ENCODE data around the gene XKR7. TPM values are rescaled to one million over a fixed set of nuclear protein-coding genes. Genes with fewer than 3 reads are reported as not detected.

Gene XKR7
- total RNA-seq, 1 donor from 2014 or later, result 0.05 TPM

DNA sequence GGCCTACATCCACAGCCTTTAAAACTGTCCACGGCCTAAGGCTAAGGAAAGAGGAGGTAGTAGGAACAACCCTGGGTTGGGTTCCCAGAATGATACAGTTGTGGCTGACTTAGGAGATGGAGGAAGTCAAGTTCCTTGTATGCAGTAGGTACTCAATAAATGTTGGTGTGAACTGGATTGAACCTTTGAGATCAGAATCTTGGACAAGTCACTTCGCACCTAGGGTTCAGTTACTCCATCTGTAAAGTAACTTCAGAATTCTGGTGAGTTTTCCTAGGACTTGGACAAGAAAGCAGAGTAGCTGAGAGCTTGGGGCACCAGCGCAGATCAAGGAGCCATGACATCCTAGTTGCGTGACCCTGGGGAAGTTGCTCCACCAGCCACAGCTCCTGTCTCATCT lies 9.1 kb downstream of the XKR7 start:
- DNase-seq (ENCODE audit: low spot score), result no peak

DNA sequence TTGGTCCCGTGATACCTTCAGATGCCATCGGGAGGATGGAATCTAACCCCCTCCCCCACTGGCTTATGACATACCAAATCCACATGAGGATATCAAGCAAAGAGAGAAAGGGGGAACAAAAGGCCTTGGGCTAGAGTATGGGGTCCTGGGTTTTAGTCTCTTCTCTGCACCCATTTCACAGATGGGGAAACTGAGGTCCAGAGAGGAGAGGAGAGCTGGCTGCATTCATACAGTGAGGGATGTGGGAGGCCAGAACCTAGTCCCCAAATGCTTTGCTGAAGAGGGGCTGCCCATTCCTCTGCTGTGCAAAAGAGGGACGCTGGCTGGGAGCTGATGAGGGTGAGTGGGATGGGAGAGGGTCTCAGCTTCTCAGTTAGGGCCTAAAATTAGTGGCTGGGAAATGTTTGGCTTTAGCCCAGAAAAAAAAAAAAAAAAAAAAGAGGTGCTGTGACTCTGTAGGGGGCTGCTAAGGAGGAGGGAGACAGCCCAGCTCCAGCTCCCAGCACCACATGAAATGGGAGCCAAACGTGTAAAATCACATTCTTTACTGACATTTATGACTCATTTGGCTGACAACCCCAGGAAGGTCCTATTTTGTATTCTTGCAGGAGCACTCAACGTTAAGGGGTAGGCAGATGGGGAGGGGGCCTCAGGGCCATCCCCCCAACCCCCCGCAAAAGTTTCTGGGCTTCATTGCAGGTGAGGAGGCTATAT lies 11.9 kb downstream of the XKR7 start:
- no peak for DNase-seq (ENCODE audit: low spot score)

DNA sequence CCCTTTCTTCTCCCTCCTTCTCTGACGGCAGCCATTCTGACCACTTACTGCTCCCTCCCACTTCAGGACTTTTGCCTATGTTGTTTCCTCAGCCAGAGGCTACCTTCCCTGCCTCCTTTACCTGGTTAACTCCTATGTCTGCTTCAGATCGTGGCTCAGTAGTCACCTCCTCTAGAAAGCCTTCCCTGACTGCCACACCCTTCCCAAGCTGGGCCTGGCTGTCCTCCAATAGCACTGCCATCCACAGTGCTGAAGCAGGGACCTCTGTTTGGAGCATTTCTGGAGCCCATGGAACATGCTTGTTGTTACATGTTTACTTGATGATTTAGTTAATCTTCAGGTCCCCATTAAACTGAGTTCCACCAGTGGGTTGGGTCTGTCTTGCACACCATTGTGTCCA lies 13.8 kb downstream of the XKR7 start:
- DNase-seq (ENCODE audit: low spot score), result no peak

DNA sequence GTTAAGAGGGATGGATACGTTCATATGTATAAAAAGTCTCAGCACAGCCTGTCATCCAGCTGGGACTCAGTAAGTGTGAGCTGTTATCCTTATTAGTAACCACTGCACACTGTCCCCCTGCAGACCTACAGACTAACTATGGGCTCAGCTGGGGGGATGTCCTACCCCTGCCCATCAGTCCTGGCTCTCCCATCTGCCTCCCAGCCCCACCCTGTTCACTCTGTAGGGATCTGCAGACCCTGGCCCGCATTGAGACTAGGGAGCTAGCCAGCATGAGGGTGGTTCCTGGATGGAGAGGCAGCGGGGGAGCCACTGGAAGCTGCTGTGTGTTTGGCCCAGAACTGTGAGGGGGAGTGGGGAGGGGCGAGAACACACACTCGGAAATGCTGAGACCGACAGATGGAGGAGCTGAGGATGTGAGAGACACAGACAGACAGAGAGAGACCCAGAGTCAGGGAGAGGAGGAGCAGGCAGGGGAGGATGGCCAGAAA lies 17.1 kb downstream of the XKR7 start:
- no peak for DNase-seq (ENCODE audit: low spot score)

DNA sequence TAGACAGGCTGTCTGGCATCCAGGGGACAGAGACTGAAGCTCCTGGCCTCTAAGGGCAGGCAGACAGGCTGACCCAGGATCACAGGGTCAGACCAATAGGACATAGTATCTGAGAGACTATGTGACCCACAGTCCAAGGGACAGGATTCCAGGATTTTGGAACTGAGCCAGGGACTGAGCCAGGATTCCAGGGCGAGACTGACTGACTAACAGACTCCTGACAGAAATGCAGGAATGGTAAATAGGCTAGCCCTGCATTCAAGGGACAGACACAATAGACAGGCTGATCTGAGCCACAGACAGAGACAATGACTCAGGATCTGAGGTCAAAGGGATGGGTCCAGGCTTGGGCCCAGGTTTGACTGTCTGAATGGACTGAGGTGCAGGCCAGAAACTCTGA lies 19.8 kb downstream of the XKR7 start:
- DNase-seq (ENCODE audit: low spot score), result no peak

DNA sequence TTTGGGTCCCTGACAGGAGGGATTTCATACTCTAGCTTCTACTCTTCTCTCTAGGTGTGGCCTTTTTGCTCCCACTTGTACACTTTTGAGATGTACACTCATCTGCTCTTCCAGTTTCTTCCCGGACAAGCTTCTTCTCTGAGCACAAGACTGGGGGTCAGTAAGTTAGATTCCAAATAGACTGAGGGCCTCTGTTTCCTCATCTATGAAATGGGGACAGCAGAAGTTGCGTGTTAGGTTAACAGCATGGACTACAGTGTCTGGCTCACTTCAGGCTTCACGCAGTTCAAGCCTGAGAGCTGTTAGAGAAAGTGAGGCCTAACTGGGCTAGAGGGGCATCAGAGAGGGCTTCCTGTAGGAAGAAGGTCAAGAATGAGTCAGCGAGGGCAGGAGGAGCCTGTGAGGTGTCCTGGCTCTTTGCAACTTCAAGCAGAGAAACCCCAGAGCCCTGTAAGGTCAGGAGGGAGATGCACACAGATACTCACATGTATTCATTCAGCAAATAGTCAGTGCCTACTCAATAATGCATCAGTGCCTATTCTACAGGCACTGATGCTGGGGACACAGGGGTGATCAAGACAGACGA lies 20.6 kb downstream of the XKR7 start:
- DNase-seq (ENCODE audit: low spot score), result no peak

DNA sequence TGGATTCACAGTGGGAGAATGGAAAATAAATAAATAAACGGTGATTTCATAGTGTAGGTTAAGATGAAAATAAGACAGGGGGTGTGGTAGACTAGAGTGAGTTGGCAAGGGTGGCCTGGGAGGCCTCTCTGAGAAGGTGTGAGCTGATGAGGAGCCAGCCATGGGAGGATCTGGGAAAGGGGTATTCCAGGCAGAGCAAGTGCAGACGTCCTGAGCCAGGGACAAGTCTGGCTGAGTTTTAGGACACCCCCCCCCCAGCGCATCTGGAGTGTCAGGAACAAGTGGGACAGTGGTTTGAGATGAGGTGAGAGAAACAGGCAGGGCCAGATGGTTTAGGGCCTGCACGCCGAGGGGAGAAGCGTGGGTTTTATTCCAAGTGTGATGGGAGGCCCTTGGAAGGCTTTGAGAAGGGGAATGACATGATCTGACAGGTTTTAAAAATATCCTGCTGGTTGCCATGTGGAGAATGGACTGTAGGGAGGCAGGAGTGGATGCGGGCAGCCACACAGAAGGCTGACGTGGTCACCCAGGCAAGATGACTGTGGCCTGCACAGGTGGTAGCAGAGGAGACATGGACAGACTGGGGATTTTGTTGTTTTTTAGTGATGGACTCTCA lies 21.2 kb downstream of the XKR7 start:
- DNase-seq (ENCODE audit: low spot score), result no peak

DNA sequence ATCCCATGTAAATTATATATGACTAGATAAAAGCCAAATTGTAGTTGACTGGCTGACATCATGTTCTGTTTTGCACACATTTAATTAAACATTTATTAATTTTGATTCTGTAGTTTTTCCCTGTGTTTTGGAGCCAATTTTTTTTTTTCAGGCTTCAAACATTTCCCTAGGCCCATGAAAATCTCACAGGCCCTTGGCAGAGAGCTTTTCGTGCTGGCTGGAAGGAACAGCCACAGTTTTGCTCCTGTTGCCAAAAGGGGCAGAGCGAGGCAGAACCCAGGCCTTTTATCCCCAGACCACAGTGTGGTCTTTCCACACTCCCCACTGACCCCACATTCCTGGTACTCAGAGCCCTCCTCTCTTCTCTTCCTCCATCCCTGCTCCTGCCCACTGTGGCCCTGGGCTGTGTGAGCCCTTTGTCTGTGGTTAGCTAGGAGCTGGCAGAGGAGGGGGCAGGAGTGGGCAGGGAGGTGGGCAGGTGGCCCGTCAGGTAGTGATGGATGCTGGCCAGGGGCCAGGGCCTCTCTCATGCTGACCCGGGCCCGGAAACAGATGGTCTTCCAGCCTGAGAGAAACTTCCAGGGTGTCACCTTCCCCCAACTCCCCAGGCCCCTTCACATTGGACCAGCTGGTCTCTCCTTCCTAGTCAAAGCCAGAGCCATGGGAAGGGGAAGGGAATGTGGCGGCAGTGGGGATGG lies 22.8 kb downstream of the XKR7 start:
- no peak for DNase-seq (ENCODE audit: low spot score)

DNA sequence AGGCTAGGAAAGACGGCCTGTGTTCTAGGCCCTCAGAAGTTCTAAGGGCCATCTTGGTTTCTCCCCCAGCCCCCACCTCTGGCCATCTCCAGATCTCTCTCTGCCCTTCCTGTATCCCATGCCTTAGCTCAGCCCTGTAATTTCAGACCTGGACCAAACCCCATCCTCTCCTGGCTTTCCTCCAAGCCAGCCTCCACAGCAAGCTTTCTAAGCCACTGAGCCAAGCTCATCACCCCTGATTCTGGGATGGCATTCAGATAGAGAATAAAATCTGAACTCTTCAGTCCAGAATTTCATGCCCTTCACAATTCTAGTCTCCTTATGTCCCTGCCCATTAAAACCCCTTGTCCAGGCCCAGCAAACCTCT lies 23.4 kb downstream of the XKR7 start:
- no peak for DNase-seq (ENCODE audit: low spot score)

DNA sequence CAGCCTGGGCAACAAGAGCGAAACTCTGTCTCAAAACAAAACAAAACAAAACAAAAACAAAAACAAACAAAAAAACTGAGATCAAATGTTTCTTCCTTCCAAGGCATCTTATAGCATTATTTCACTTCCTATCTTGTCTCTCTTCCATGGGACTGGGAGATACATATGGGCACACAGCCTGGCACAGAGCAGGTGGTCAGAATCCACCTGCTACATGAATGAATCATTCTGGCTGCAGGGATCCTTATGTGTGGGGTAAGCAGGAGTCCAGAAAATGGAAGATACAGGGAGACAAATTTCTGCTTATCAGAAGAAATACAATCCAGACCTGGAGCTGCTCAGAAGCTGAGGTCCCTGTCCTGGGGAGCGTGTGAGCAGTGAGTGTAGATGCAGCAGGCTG lies 24.1 kb downstream of the XKR7 start:
- DNase-seq (ENCODE audit: low spot score), result no peak

DNA sequence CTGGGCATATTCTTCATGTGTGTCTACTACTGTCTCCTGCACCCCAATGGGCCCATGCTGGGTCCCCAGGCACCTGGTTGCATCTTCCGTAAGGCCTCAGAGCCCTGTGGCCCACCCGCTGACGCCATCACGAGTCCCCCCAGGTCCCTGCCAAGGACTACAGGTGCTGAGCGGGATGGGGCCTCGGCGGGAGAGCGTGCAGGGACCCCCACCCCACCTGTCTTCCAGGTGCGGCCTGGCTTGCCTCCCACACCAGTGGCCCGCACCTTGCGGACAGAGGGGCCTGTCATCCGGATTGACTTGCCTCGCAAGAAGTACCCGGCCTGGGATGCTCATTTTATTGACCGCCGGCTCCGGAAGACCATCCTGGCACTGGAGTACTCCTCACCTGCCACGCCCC lies 29.0 kb downstream of the XKR7 start:
- DNase-seq (ENCODE audit: low spot score), result no peak

DNA sequence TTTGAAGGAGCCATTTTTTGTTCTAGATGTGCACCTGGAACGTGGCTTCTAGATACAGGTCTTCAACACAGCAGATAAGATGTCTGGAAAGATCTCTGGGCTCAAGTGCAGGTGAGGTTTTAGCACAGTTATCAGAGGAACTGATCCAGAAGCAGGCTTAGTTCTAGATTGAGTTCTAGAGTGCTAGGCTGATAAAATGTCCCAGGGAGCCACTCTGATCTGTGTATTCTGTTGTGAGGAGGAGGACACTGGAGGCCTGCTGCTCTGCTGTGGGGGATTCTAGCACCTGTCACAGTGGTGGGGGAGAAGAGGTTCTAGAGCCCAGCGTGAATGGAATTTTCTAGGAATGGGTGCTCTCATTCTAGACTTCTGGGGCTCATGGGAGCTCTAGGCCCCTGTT lies 30.3 kb downstream of the XKR7 start:
- DNase-seq (ENCODE audit: low spot score), result no peak

DNA sequence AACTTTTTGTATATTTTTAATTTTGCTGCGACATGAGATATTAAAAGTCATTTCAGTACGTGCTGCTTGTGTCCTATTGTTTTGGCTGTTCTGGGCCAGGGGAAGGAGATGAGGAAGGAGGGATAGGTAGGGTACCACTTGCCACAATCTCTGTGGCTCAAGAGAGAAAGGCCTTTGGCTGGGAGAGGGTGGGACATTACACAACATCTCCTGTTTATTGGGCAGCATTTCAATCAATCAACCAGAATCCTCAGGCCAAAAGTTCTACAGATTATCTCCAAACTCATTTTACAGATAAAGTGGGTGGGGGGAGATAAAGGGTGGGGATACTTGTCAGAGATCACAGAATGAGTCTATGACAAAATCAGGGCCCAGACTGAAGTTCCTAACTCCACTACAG lies 35.4 kb downstream of the XKR7 start:
- DNase-seq (ENCODE audit: low spot score), result no peak

DNA sequence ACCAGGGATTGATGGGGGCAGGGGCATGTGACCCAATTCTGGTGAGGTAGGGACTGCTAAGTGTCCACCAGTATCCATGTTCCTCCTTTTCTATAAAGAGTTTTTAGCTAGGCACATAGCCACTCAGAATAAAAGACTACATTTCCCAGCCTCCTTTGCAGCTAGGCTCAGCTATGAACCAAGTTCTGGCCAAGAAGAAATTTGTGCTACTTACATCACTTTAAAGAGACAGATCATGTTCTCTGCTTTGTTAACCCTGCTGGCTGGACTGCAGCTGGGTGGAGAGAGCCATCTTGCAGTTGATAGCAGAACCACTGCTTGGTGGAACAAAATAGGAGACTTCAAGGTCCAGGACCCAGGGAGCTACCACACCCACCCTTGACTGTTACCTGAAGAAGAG lies 37.0 kb downstream of the XKR7 start:
- no peak for DNase-seq (ENCODE audit: low spot score)

DNA sequence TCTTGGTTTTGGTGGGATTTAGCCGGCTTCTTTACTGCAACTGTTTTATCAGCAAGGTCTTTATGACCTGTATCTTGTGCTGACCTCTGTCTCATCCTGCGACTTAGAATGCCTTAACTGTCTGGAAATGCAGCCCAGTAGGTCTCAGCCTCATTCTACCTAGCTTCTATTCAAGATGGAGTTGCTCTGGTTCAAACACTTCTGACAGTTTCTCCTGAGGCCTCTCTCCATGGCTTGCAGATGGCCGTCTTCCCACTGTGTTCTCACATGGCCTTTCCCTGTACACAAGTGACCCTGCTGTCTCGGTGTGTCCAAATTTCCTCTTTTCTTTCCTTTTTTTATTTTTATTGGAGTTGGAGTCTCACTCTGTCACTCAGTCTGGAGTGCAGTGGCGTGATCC lies 38.1 kb downstream of the XKR7 start:
- no peak for DNase-seq (ENCODE audit: low spot score)

DNA sequence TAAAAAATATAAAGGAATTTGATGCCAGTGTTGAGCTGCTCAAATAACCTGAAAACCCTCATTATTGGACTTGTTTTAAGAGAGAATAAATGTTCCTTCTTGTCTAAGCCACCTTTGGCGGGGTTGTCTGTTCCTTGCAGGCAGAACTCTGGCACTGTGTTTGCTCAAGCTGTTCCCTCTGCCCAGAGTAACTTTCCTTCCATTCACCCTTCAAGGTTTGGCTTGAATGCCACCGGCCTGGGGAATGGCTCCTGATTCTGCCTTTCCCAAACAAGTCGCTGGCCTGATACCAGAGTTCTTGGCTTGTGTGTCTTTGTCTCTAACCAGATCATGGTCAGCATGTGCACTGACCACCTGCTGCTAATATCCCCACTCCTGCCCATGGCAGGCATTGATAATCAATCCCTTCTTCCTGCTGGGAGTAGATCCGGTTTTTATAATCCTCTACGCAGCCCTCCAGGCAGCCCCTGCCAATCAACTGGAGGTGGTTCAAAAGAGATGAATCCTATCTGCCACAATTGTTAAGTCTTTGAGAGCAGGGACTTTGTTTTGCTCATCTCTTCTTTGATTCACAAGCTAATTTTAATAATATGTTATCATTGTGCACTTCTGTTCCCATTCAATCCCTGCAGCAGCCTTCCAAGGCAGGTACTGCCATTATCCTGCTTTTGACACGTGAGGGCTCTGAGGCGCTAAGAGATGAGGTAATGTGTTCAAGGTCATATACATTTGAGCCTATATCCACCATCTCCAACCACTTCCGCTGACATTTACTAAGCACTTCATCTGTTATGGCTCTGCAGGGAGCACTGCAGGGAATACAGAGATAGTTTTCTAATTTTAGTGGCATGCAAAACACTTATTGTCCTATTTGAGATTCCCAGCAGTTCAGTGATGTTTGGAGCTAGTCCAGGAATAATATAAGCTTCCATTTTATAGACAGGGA lies 39.2 kb downstream of the XKR7 start:
- no peak for DNase-seq (ENCODE audit: low spot score)

DNA sequence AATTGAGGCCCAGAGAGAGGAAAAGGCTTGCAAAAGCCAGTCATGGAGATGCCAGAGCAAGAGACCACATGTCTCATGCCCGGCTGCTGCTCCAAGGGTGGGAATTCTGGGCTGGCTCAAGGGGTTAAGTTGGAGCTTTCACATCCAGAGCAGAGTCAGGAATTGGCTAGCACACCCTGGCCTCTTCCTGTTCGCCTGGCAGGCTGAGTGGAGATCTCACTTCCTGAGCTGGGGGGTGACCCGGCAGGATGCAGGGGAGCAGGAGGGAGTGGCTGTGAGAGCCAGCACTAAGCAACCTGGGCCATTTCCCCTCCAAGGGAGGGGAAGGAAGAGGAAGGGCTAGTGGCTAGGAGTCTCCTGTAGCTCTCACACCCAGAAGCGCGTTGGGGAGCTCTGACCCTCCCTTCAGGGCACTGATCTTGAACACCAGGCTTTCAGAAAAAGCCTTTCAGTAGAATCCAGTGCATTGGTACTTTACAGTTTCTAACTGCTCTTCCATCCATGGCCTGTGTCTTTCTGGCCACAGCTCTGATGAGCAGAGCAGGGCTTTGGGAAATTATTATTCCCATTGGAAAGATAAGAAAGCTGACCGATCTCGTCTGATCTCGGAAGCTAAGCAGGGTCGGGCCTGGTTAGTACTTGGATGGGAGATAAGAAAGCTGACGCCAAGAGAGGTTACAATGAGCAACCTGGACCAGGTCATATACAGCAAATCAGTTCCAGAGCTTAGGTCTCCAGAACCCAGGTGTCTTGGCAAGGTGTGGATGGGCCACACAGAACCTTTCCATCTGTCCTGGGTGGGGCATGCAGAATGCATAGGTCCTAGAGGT lies 40.1 kb downstream of the XKR7 start:
- no peak for DNase-seq (ENCODE audit: low spot score)

DNA sequence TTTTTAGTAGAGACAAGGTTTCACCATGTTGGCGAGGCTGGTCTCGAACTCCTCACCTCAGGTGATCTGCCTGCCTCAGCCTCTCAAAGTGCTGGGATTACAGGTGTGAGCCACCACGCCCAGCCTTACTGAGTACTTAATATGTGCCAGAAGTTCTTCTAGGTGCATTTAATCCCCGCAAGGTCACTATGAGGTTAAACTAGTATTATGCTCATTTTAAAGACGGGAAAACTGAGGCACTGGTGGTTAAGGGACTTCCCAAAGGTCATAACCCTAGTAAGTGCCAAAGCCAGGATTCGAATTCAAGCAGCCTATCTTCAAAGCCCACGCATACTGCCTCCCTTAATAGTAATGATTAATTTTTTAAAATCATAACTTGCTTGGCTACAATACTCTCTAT lies 41.6 kb downstream of the XKR7 start:
- DNase-seq (ENCODE audit: low spot score), result no peak

DNA sequence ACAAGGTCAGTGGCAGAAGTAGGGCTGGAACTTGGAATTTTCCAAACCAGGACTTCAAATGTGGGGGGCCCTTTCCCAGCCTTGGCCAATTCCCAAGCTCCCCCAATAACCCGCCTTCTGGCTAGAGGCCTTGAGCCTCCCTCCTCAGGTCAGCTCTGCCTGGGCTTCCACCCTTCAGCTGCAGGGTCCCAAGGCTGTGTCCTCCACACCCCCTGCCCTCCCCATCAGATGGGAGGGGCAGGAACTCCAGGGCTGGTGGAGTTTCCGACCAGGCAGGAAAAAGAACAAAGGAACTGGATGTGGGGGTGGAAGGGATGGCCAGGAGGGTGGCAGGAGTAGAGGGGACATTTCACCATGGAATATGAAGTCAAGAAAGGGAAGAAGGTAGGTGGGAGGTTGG lies 42.1 kb downstream of the XKR7 start, which contains the start of gene CCM2L:
Gene CCM2L, plus strand, starts transcription at position 338 of the 400 bp plus-strand sequence. Its CDS starts 17 bp downstream, at position 355.
- no peak for DNase-seq (ENCODE audit: low spot score)

DNA sequence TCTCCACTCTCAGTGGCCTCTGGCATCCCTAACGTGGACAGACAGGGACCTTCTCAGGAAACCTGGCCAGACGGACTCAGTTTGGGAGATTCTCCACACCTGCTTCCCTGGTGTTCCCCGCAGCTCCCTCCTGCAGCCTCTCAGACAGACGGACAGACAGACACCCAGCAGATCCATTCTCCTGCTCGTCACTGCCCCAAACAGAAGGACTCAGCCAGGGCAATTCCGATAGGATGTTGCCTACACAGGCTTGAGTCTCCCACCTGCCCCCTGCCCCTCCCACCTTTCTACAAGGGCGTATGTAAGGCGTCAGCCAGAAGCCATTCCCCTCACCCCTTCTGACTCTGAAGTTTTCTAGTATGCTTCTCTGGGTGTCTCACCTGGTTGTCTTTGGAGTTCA lies 42.7 kb downstream of the XKR7 start:
- DNase-seq (ENCODE audit: low spot score), result no peak
